GM12878 (cell line): Measurements from ENCODE around the gene TCF4.

Source experiments
- CHD1 ChIP-seq: IDR thresholded peaks from 2 replicates; pipeline ENCODE4 v1.6.1; 2012; ENCODE audit warnings: low read depth, low read length, improper control_type of control experiment
- SUZ12 ChIP-seq: fragments of 200-600 bp; sonication (generic); IDR thresholded peaks from one replicate; pipeline ENCODE4 v1.6.1; 2018; ENCODE audit warnings: antibody characterized with exemption, mild to moderate bottlenecking; ENCODE audit not compliant: unreplicated experiment

- no peak for TF ChIP-seq CHD1
- TF ChIP-seq SUZ12: no peak
Measured at GRCh38 chr18:55385770-55386169, 202.2 kb downstream of the TCF4 start.
